ENCODE data around the gene ZNF736. TPM values are rescaled to one million over a fixed set of nuclear protein-coding genes. Genes with fewer than 3 reads are reported as not detected.

ZNF736 gene
- total RNA-seq, 1 experiment from 2014 or later: 3.2 TPM

DNA sequence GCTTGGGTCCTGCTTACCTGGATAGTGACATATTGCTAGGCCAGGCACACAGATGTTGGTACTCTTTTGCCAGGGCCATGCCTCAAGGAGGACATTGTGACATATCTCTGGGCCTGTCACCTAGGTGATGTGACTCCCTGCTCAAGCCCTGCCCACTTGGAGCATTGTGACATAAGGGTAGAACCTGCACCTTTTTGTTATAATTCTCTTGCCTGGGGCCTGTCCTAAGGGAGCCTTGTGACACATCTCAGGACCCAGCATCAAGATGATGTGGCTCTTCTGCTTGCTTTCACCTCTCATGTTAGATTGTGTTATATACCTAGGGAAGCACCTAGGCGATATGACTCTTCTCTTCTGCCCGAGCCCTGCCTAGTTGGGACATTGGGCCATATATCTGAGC lies 57.4 kb downstream of the ZNF736 start:
- ChIA-PET CTCF (no interaction called here), POLR2A (ENCODE audit: low non-redundant PET) (no interaction called here)
- no peak for TF ChIP-seq EZH2 (IDR thresholded peaks at IDR 0.05; ENCODE audit: borderline replicate concordance, low read depth, low read length, poor library complexity, severe bottlenecking)
- TF ChIP-seq, protein P1, sequence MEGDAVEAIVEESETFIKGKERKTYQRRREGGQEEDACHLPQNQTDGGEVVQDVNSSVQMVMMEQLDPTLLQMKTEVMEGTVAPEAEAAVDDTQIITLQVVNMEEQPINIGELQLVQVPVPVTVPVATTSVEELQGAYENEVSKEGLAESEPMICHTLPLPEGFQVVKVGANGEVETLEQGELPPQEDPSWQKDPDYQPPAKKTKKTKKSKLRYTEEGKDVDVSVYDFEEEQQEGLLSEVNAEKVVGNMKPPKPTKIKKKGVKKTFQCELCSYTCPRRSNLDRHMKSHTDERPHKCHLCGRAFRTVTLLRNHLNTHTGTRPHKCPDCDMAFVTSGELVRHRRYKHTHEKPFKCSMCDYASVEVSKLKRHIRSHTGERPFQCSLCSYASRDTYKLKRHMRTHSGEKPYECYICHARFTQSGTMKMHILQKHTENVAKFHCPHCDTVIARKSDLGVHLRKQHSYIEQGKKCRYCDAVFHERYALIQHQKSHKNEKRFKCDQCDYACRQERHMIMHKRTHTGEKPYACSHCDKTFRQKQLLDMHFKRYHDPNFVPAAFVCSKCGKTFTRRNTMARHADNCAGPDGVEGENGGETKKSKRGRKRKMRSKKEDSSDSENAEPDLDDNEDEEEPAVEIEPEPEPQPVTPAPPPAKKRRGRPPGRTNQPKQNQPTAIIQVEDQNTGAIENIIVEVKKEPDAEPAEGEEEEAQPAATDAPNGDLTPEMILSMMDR (conservative IDR thresholded peaks at IDR 0.05; ENCODE audit: low read depth, low read length): no peak
- no peak overlapping the region for H3K4me3 ChIP-seq (ENCODE audit: low read depth, low read length, poor library complexity, severe bottlenecking)
- BruUV-seq (replicated peaks): no TSS peak
- no peaks in the 10 kb centered on the region for H3K4me1 ChIP-seq (ENCODE audit: insufficient read depth, low read length, poor library complexity, severe bottlenecking)
- no peak for DNase-seq (ENCODE audit: low spot score)
- H3K36me3 ChIP-seq (ENCODE audit: insufficient read depth, low read length, poor library complexity, severe bottlenecking): no peaks in the 10 kb centered on the region
- intact Hi-C loops (cut with micrococcal nuclease; ENCODE audit: unreplicated experiment): no loop called here
- no peak overlapping the region for H3K27ac ChIP-seq (ENCODE audit: low read depth, low read length, poor library complexity, severe bottlenecking)
- H3K9me3 ChIP-seq (ENCODE audit: low read depth, low read length, poor library complexity, severe bottlenecking): peaks cover 34% of the 10 kb centered on the region
- no peaks in the 10 kb centered on the region for H3K27me3 ChIP-seq (replicated peaks; ENCODE audit: insufficient read depth, low read depth, low read length, poor library complexity)

DNA sequence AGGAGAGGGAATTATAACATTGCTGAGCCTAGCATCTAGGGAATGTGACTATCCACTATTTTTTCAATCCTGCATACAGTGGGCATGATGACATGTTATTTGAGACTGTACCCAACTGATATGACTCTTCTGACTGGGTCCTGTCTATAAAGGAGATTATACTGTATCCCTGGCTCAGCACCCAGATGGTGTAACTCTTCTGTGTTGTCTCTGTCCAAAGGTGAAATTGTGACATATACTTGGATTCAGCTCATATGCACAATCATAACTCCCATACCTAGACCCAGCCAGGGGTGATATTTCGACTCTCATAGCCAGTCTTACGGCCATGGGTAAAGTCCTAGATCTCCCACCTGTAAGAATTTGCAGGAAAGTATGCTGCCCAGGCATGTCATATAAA lies 59.3 kb downstream of the ZNF736 start:
- ChIA-PET CTCF (no interaction called here), POLR2A (ENCODE audit: low non-redundant PET) (no interaction called here)
- no peak for DNase-seq (ENCODE audit: low spot score)
- Histone ChIP-seq H3K4me1 (ENCODE audit: insufficient read depth, low read length, poor library complexity, severe bottlenecking) (no peaks in the 10 kb centered on the region), H3K27me3 (replicated peaks; ENCODE audit: insufficient read depth, low read depth, low read length, poor library complexity) (no peaks in the 10 kb centered on the region), H3K4me3 (ENCODE audit: low read depth, low read length, poor library complexity, severe bottlenecking) (no peak overlapping the region), H3K9me3 (ENCODE audit: low read depth, low read length, poor library complexity, severe bottlenecking) (peaks cover 42% of the 10 kb centered on the region), H3K27ac (ENCODE audit: low read depth, low read length, poor library complexity, severe bottlenecking) (no peak overlapping the region), H3K36me3 (ENCODE audit: insufficient read depth, low read length, poor library complexity, severe bottlenecking) (no peaks in the 10 kb centered on the region)
- TF ChIP-seq, protein P1 (conservative IDR thresholded peaks at IDR 0.05; ENCODE audit: low read depth, low read length): no peak
- no peak for TF ChIP-seq EZH2 (IDR thresholded peaks at IDR 0.05; ENCODE audit: borderline replicate concordance, low read depth, low read length, poor library complexity, severe bottlenecking)
- intact Hi-C loops (cut with micrococcal nuclease; ENCODE audit: unreplicated experiment): no loop called here
- BruUV-seq (replicated peaks): no TSS peak

DNA sequence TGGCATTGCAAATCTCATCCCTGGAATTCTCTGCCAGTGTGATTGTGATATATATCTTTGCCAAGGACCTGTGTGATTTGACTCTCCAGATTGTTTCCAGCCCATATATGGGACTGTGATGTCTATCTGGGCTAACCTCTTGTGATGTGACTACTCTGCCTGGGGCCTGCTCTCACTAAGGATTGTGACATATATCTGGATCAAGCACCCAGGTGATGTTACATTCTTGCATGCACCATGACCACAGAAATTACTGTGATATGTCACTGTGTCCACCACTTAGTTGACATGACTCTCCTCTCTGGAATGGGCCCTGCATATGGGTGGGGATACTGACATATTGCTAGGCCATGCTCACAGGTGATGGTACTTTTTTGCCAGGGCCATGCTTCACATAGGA lies 86.6 kb downstream of the ZNF736 start:
- Histone ChIP-seq H3K9me3 (ENCODE audit: low read depth, low read length, poor library complexity, severe bottlenecking) (peaks cover 22% of the 10 kb centered on the region), H3K4me1 (ENCODE audit: insufficient read depth, low read length, poor library complexity, severe bottlenecking) (no peaks in the 10 kb centered on the region), H3K27me3 (replicated peaks; ENCODE audit: insufficient read depth, low read depth, low read length, poor library complexity) (no peaks in the 10 kb centered on the region), H3K4me3 (ENCODE audit: low read depth, low read length, poor library complexity, severe bottlenecking) (no peak overlapping the region), H3K27ac (ENCODE audit: low read depth, low read length, poor library complexity, severe bottlenecking) (no peak overlapping the region), H3K36me3 (ENCODE audit: insufficient read depth, low read length, poor library complexity, severe bottlenecking) (no peaks in the 10 kb centered on the region)
- intact Hi-C loops (cut with micrococcal nuclease; ENCODE audit: unreplicated experiment): no loop called here
- no TSS peak for BruUV-seq (replicated peaks)
- ChIA-PET POLR2A (ENCODE audit: low non-redundant PET) (no interaction called here), CTCF (no interaction called here)
- TF ChIP-seq, protein P1 (conservative IDR thresholded peaks at IDR 0.05; ENCODE audit: low read depth, low read length): no peak
- no peak for TF ChIP-seq EZH2 (IDR thresholded peaks at IDR 0.05; ENCODE audit: borderline replicate concordance, low read depth, low read length, poor library complexity, severe bottlenecking)
- DNase-seq (ENCODE audit: low spot score): no peak

Other genes starting within 250 kb of the ZNF736 start
- not detected in 2 replicates for gene ZNF735, start 106.8 kb upstream of the ZNF736 start, total RNA-seq (2021)
- not detected in 2 replicates for gene ZNF679, start 85.5 kb upstream of the ZNF736 start, total RNA-seq (2021)
- gene ZNF680, start 249.1 kb downstream of the ZNF736 start, total RNA-seq (2021): 10.2 and 13.0 TPM in 2 replicates